HG02588 (cell line): ENCODE results near the gene FBXO44.

ENCODE experiments used
- ATAC-seq: cut with Tn5 transposase; IDR thresholded peaks from one replicate; pipeline ENCODE4 v1.9.1; 2021; ENCODE audit warnings: mild to moderate bottlenecking, moderate library complexity; ENCODE audit not compliant: unreplicated experiment

FBXO44 gene

GRCh38 chr1:11706292-11706691, 51.6 kb downstream of the FBXO44 start:
- no peak for ATAC-seq

- ATAC-seq: no peak
Measured at GRCh38 chr1:11707621-11708276, 53.1 kb downstream of the FBXO44 start.

- no peak for ATAC-seq
Measured at GRCh38 chr1:11708554-11709350, 54.1 kb downstream of the FBXO44 start.

GRCh38 chr1:11711490-11711889, 56.8 kb downstream of the FBXO44 start:
- no peak for ATAC-seq

GRCh38 chr1:11712285-11712684, 57.6 kb downstream of the FBXO44 start:
- no peak for ATAC-seq
